Adipose tissue (tissue), 3 donors: ENCODE measurements around the gene ACTRT2. TPM values are rescaled to one million over a fixed set of nuclear protein-coding genes. Genes with fewer than 3 reads are reported as not detected.

Source experiments
- H3K27ac ChIP-seq: one replicate; pipeline ENCODE4 v1.5.1; 2013; ENCODE audit warnings: low read depth, low read length
- WGBS, 3 donors: extraction: QIAGEN DNeasy Blood & Tissue Kit; methylation state at CpG; one replicate each; pipeline ENCODE4 v1.1.7; 2013; 5-methylcytosine and 5-hydroxymethylcytosine counted together
- polyA plus RNA-seq, 3 donors: library from polyadenylated mRNA; stranded (reverse); fragments of 200-250 nt; gene quantifications; one replicate each; pipeline ENCODE4 v1.2.3, GENCODE V29; 2013
- donor health status: healthy with polysubstance abuse.
- donor health status: Bipolar disorder and iron deficiency.
- donor health status: healthy.

Gene ACTRT2
- polyA plus RNA-seq, 3 donors, result not detected

- 87 to 93% (median 87%) methylated on average over 15 of the region's 15 CpGs for WGBS, 3 donors
- H3K27ac ChIP-seq, result no peak overlapping the region
These were observed 21.1 kb upstream of the ACTRT2 start for GRCh38 chr1:3000214-3000613.

- WGBS, 3 donors, result 69 to 82% (median 78%) methylated on average over 20 of the region's 20 CpGs
- no peak overlapping the region for H3K27ac ChIP-seq
These were observed 20.4 kb upstream of the ACTRT2 start for GRCh38 chr1:3000671-3001470.

GRCh38 chr1:3001471-3002348, 19.6 kb upstream of the ACTRT2 start:
- H3K27ac ChIP-seq, result no peak overlapping the region
- WGBS, 3 donors, result 84 to 91% (median 89%) methylated on average over 44 to 47 of the region's 47 CpGs

GRCh38 chr1:3002349-3003038, 18.8 kb upstream of the ACTRT2 start:
- H3K27ac ChIP-seq, result no peak overlapping the region
- 90 to 91% (median 90%) methylated on average over 23 of the region's 23 CpGs for WGBS, 3 donors

GRCh38 chr1:3003039-3003940, 18.0 kb upstream of the ACTRT2 start:
- H3K27ac ChIP-seq, result no peak overlapping the region
- 70 to 73% (median 71%) methylated on average over 32 of the region's 32 CpGs for WGBS, 3 donors

- 49 to 75% (median 73%) methylated on average over 10 of the region's 10 CpGs for WGBS, 3 donors
- H3K27ac ChIP-seq, result no peak overlapping the region
These were observed 17.4 kb upstream of the ACTRT2 start for GRCh38 chr1:3003941-3004270.

- no peak overlapping the region for H3K27ac ChIP-seq
- 81 to 87% (median 83%) methylated on average over 20 of the region's 20 CpGs for WGBS, 3 donors
These were observed 16.7 kb upstream of the ACTRT2 start for GRCh38 chr1:3004285-3005205.

GRCh38 chr1:3005771-3006170, 15.5 kb upstream of the ACTRT2 start:
- no peak overlapping the region for H3K27ac ChIP-seq
- WGBS, 3 donors, result 46 to 86% (median 66%) methylated on average over 8 of the region's 8 CpGs

GRCh38 chr1:3007298-3008147, 13.7 kb upstream of the ACTRT2 start:
- no peak overlapping the region for H3K27ac ChIP-seq
- 82 to 87% (median 82%) methylated on average over 4 of the region's 4 CpGs for WGBS, 3 donors

- no peak overlapping the region for H3K27ac ChIP-seq
- 90 to 93% (median 90%) methylated on average over 6 of the region's 6 CpGs for WGBS, 3 donors
These were observed 12.2 kb upstream of the ACTRT2 start for GRCh38 chr1:3009021-3009420.

GRCh38 chr1:3009556-3009955, 11.7 kb upstream of the ACTRT2 start:
- no peak overlapping the region for H3K27ac ChIP-seq
- 92 to 97% (median 95%) methylated on average over 2 of the region's 2 CpGs for WGBS, 3 donors

GRCh38 chr1:3011127-3011526, 10.1 kb upstream of the ACTRT2 start:
- 87 to 91% (median 89%) methylated on average over 10 of the region's 10 CpGs for WGBS, 3 donors
- H3K27ac ChIP-seq, result no peak overlapping the region

- H3K27ac ChIP-seq, result no peak overlapping the region
- WGBS, 3 donors, result 43 to 53% (median 43%) methylated on average over 46 of the region's 46 CpGs
These were observed 9.4 kb upstream of the ACTRT2 start for GRCh38 chr1:3011631-3012455.

GRCh38 chr1:3012456-3013291, 8.6 kb upstream of the ACTRT2 start:
- 22 to 29% (median 23%) methylated on average over 44 of the region's 44 CpGs for WGBS, 3 donors
- no peak overlapping the region for H3K27ac ChIP-seq
